Vagina (tissue), 2 donors: ENCODE results near the gene QRFP. TPM values are rescaled to one million over a fixed set of nuclear protein-coding genes. Genes with fewer than 3 reads are reported as not detected.

Experiments used
- DNase-seq, 2 donors: peaks; one replicate each; pipeline ENCODE4 v3.0.0-alpha.2; 2017; ENCODE audit errors: extremely low spot score in 2 of 2
- H3K27ac ChIP-seq: fragments of 200-600 bp; sonication (generic); one replicate; pipeline ENCODE4 v1.5.1; 2019
- H3K27me3 ChIP-seq: fragments of 200-600 bp; sonication (generic); one replicate; pipeline ENCODE4 v1.5.1; 2019
- H3K36me3 ChIP-seq, 2 donors: fragments of 200-600 bp; sonication (generic); one replicate each; pipeline ENCODE4 v1.5.1; 2017 to 2019
- H3K4me1 ChIP-seq: fragments of 200-600 bp; sonication (generic); one replicate; pipeline ENCODE4 v1.5.1; 2019
- H3K4me3 ChIP-seq, 2 donors: fragments of 200-600 bp; sonication (generic); 1 replicate in 1 of 2; 2 replicates in 1 of 2; pipeline ENCODE4 v1.5.1; 2016 to 2019
- H3K9me3 ChIP-seq: fragments of 200-600 bp; sonication (generic); one replicate; pipeline ENCODE4 v1.5.1; 2019
- CTCF ChIP-seq, 3 experiments: fragments of 450-650 bp in 2 of 3; fragments of 200-600 bp in 1 of 3; sonication (generic) in 1 of 3; IDR thresholded peaks; one replicate each; pipeline ENCODE4 v1.5.1; 2017 to 2019; ENCODE audit warnings: antibody characterized with exemption in 3 of 3, mild to moderate bottlenecking in 2 of 3, moderate library complexity in 2 of 3
- POLR2A ChIP-seq, 2 donors: fragments of 450-650 bp; IDR thresholded peaks; one replicate each; pipeline ENCODE4 v1.6.1; 2017; ENCODE audit warnings: antibody characterized with exemption in 2 of 2, mild to moderate bottlenecking in 2 of 2, moderate library complexity in 2 of 2
- POLR2AphosphoS5 ChIP-seq, 2 donors: sonication (generic); formaldehyde crosslinking; IDR thresholded peaks; one replicate each; pipeline ENCODE4 v1.9.0; 2017; ENCODE audit warnings: antibody characterized with exemption in 2 of 2, mild to moderate bottlenecking in 2 of 2, low read depth in 1 of 2; ENCODE audit not compliant: insufficient read depth in 1 of 2
- intact Hi-C: fragments of 100-400 bp; cut with DNase I; formaldehyde crosslinking; loops from one replicate; pipeline ENCODE4 v1.15.1; 2023
- total RNA-seq: library from RNA; depleted of rRNA; stranded (reverse); fragments of >200 nt; gene quantifications from one replicate; pipeline ENCODE4 v1.2.3, GENCODE V29; 2016

QRFP gene
- total RNA-seq, 1 donor from 2014 or later, result not detected

- H3K9me3 ChIP-seq, result no peaks in the 10 kb centered on the region
- peaks cover 18% of the 10 kb centered on the region for H3K4me1 ChIP-seq
- intact Hi-C loops, result no loop called here
- DNase-seq, result no peak
- H3K27ac ChIP-seq, result no peak overlapping the region
- no peaks in the 10 kb centered on the region for H3K36me3 ChIP-seq
- TF ChIP-seq CTCF (IDR thresholded peaks at IDR 0.05) (no peak), POLR2A (IDR thresholded peaks at IDR 0.05) (no peak), POLR2AphosphoS5 (IDR thresholded peaks at IDR 0.05; ENCODE audit: insufficient read depth in 1 of 2, low read depth in 1 of 2) (no peak)
- H3K27me3 ChIP-seq, result peaks cover 15% of the 10 kb centered on the region
- no peak overlapping the region for H3K4me3 ChIP-seq
Observed at GRCh38 chr9:130933114-130934046, 36.8 kb upstream of the QRFP start.

GRCh38 chr9:130932255-130933079 is 35.9 kb upstream of the QRFP start:
- H3K36me3 ChIP-seq, result no peaks in the 10 kb centered on the region
- intact Hi-C loops, result no loop called here
- no peak for TF ChIP-seq CTCF (IDR thresholded peaks at IDR 0.05)
- no peak for TF ChIP-seq POLR2AphosphoS5 (IDR thresholded peaks at IDR 0.05; ENCODE audit: insufficient read depth in 1 of 2, low read depth in 1 of 2)
- no peak for TF ChIP-seq POLR2A (IDR thresholded peaks at IDR 0.05)
- no peak overlapping the region for H3K4me3 ChIP-seq
- H3K27ac ChIP-seq, result no peak overlapping the region
- no peak for DNase-seq
- H3K9me3 ChIP-seq, result no peaks in the 10 kb centered on the region
- H3K27me3 ChIP-seq, result peaks cover 7% of the 10 kb centered on the region
- peaks cover 13% of the 10 kb centered on the region for H3K4me1 ChIP-seq

GRCh38 chr9:130931508-130932254 is 35.1 kb upstream of the QRFP start:
- H3K9me3 ChIP-seq, result no peaks in the 10 kb centered on the region
- peaks cover 13% of the 10 kb centered on the region for H3K4me1 ChIP-seq
- H3K4me3 ChIP-seq, result no peak overlapping the region
- TF ChIP-seq POLR2A (IDR thresholded peaks at IDR 0.05) (no peak), POLR2AphosphoS5 (IDR thresholded peaks at IDR 0.05; ENCODE audit: insufficient read depth in 1 of 2, low read depth in 1 of 2) (no peak), CTCF (IDR thresholded peaks at IDR 0.05) (no peak)
- H3K27ac ChIP-seq, result no peak overlapping the region
- intact Hi-C loops, result no loop called here
- no peaks in the 10 kb centered on the region for H3K36me3 ChIP-seq
- H3K27me3 ChIP-seq, result peaks cover 6% of the 10 kb centered on the region
- DNase-seq, result no peak

- no peak for DNase-seq
- Histone ChIP-seq H3K9me3 (no peaks in the 10 kb centered on the region), H3K4me1 (peaks cover 13% of the 10 kb centered on the region), H3K4me3 (no peak overlapping the region), H3K36me3 (no peaks in the 10 kb centered on the region), H3K27me3 (peaks cover 6% of the 10 kb centered on the region), H3K27ac (no peak overlapping the region)
- no peak for TF ChIP-seq POLR2AphosphoS5 (IDR thresholded peaks at IDR 0.05; ENCODE audit: insufficient read depth in 1 of 2, low read depth in 1 of 2)
- no peak for TF ChIP-seq POLR2A (IDR thresholded peaks at IDR 0.05)
- TF ChIP-seq CTCF (IDR thresholded peaks at IDR 0.05), result no peak
- intact Hi-C loops, result no loop called here
Observed at GRCh38 chr9:130930804-130931349, 34.3 kb upstream of the QRFP start.
